Muscle of leg (tissue), 9 donors: Measurements from ENCODE around the gene PHC1. TPM values are rescaled to one million over a fixed set of nuclear protein-coding genes. Genes with fewer than 3 reads are reported as not detected.

Source experiments
- polyA plus RNA-seq, 8 donors: library from polyadenylated mRNA; unstranded; fragments of 120-200 nt; gene quantifications; one replicate each; pipeline versions ENCODE4 v1.2.1 to v1.2.3, GENCODE V29; 2013; ENCODE audit warnings: inconsistent platforms in 1 of 8, low replicate concordance in 1 of 8; ENCODE audit not compliant: insufficient read length in 8 of 8, insufficient read depth in 1 of 8
- total RNA-seq: library from RNA; stranded (reverse); fragments of 120-200 nt; gene quantifications from one replicate; pipeline ENCODE4 v1.2.4, GENCODE V29; 2013

Gene PHC1
- total and polyA plus RNA-seq, 9 donors = 27.8 to 44.3 (median 34.7) TPM

Other genes with a start within 250 kb of the PHC1 start
- gene RIMKLB, start 216.5 kb upstream of the PHC1 start, total RNA-seq = 74.8 TPM
- gene RIMKLB, start 216.5 kb upstream of the PHC1 start, polyA plus RNA-seq = 100 to 1,000 TPM in 1 of 8 donors, 10 to 100 TPM in 7; 64.1 to 104 (median 75.8) TPM
- gene A2ML1, start 91.9 kb upstream of the PHC1 start, total RNA-seq = not detected
- gene A2ML1, start 91.9 kb upstream of the PHC1 start, polyA plus RNA-seq = 1 to 10 TPM in 1 of 8 donors, under 1 TPM in 6, not detected in 1; 0.02 to 6.5 (median 0.33) TPM
- 74.9 TPM for gene M6PR, start 35.1 kb downstream of the PHC1 start, total RNA-seq
- 100 to 1,000 TPM; 100 to 127 (median 111) TPM for gene M6PR, start 35.1 kb downstream of the PHC1 start, polyA plus RNA-seq
- 2.7 TPM for gene KLRG1, start 75.0 kb downstream of the PHC1 start, total RNA-seq
- 1 to 10 TPM; 1.6 to 2.9 (median 2.6) TPM for gene KLRG1, start 75.0 kb downstream of the PHC1 start, polyA plus RNA-seq
- gene A2M, start 201.4 kb downstream of the PHC1 start, total RNA-seq = 233 TPM
- 100 to 1,000 TPM; 279 to 347 (median 307) TPM for gene A2M, start 201.4 kb downstream of the PHC1 start, polyA plus RNA-seq